Hematopoietic multipotent progenitor cell treated with erythropoietin and hydrocortisone succinate and interleukin-3 and kit ligand, for 17 days (in vitro differentiated cells): ENCODE measurements around the gene TMUB1.
A peak's percentile ranks its signal among the peaks of the same experiment; 100 is the strongest.
"Not testable (repeated sequence)": the region's sequence is repeated elsewhere in the genome, so short reads cannot be mapped to it uniquely, and the experiment has no call there.

Source experiments
- DNase-seq: peaks from one replicate; pipeline ENCODE4 v3.0.0-alpha.2; 2015; ENCODE audit warnings: low spot score

TMUB1 gene

GRCh38 chr7:151048911-151049463 is 34.3 kb downstream of the TMUB1 start:
- no peak for DNase-seq

GRCh38 chr7:151047976-151048815 is 35.1 kb downstream of the TMUB1 start, which contains the start of gene ASIC3:
Gene ASIC3 (plus strand): TSS chr7:151048531. CDS start chr7:151048886, 355 bp downstream.
- DNase-seq = no peak

- no peak for DNase-seq
These were observed 36.4 kb downstream of the TMUB1 start for GRCh38 chr7:151046603-151047573.

GRCh38 chr7:151045967-151046366 is 37.3 kb downstream of the TMUB1 start:
- no peak for DNase-seq

- no peak for DNase-seq
These were observed 38.0 kb downstream of the TMUB1 start for GRCh38 chr7:151045262-151045661.

- no peak for DNase-seq
These were observed 39.3 kb downstream of the TMUB1 start for GRCh38 chr7:151043959-151044358.

GRCh38 chr7:151043449-151043848 is 39.8 kb downstream of the TMUB1 start:
- not testable (repeated sequence) for DNase-seq

GRCh38 chr7:151040616-151041375 is 42.5 kb downstream of the TMUB1 start:
- no peak for DNase-seq

- no peak for DNase-seq
These were observed 43.3 kb downstream of the TMUB1 start for GRCh38 chr7:151039850-151040548.

GRCh38 chr7:151038951-151039849 is 44.1 kb downstream of the TMUB1 start:
- peak; percentile 95 for DNase-seq

- no peak for DNase-seq
These were observed 47.4 kb downstream of the TMUB1 start for GRCh38 chr7:151035902-151036301.

- no peak for DNase-seq
These were observed 48.1 kb downstream of the TMUB1 start for GRCh38 chr7:151035026-151035717.

- DNase-seq = no peak
These were observed 48.8 kb downstream of the TMUB1 start for GRCh38 chr7:151034312-151035025.

GRCh38 chr7:151033864-151034249 is 49.4 kb downstream of the TMUB1 start:
- DNase-seq = no peak

GRCh38 chr7:151032936-151033863 is 50.1 kb downstream of the TMUB1 start:
- no peak for DNase-seq
